ENCODE data around the gene MTHFD2L.

- TF ChIP-seq CTCF (IDR thresholded peaks at IDR 0.05; ENCODE audit: poor library complexity) (no peak), EZH2 (IDR thresholded peaks at IDR 0.05; ENCODE audit: borderline replicate concordance) (no peak)
Measured at GRCh38 chr4:74223098-74223497, 65.2 kb downstream of the MTHFD2L start.
